GM12865 (cell line): ENCODE data around the gene APP.
A peak's percentile ranks its signal among the peaks of the same experiment; 100 is the strongest.

Source experiments
- DNase-seq: peaks from one replicate; pipeline ENCODE4 v3.0.0; 2010; ENCODE audit warnings: low read depth
- H3K4me3 ChIP-seq: 2 replicates; pipeline ENCODE4 v1.5.1; 2011; ENCODE audit warnings: mild to moderate bottlenecking, low read depth, low read length, control low read depth
- CTCF ChIP-seq: IDR thresholded peaks from 2 replicates; pipeline ENCODE4 v1.5.1; 2011; ENCODE audit warnings: low read length, control low read depth, low read depth, inconsistent platforms; ENCODE audit not compliant: insufficient read depth; ENCODE audit errors: missing control alignments

APP gene

GRCh38 chr21:25855576-25855975, 315.0 kb downstream of the APP start:
- TF ChIP-seq CTCF, result no peak
- DNase-seq, result peak; percentile 12
- H3K4me3 ChIP-seq, result no peak overlapping the region

DNA sequence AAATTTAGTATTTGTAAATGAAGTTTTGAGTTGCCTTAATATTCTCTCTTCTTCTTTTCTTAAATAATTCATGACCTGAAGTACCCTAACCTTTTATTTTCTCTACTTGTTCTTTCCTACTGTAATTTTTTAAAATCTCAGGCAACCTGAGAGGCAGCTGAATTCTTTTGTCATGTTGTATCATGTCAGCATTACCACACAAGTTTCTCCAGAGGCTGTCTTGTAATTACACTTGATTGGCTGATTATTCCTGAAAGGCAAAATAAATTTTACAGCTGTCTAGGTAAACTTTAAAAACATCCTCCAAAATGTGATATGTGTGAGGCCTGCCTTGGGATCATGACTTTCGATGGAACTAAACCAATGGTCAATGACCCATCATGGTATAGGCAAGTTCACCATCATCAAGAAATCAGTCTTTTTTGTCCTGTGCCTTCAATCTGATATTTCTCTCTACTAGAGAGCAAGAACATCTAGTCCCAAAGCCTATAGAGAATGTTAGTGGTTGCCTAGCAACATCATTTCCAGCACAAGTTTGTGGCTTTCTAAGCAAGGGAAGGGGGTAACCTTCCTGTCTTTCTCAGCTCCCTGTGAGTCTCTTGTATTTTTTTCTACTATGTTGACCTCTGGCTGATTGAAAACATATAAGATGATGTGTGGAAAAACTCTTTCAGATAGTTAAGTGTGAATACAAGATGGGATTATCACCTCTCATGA, 320.3 kb downstream of the APP start:
- H3K4me3 ChIP-seq, result no peak overlapping the region
- no peak for DNase-seq
- TF ChIP-seq CTCF, result no peak

DNA sequence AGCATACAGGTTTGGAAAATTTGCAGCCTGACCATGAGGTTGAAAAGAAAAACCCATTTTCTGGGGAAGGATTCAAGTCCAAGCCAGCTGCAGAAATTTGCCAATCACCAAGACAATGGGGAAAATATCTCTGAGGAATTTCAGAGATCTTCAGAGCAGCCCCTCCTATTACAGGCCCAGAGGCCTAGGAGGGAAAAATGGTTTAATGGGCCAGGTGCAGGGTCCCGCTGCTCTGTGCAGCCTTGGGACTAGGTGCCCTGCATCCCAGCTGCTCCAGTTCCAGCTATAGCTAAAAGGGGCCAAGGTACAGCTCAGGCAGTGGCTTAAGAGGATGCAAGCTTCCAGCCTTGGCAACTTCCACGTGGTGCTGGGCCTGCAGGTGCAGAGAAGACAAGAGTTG, 322.3 kb downstream of the APP start:
- TF ChIP-seq CTCF, result no peak
- DNase-seq, result no peak
- H3K4me3 ChIP-seq, result no peak overlapping the region

- peak; percentile 23 for DNase-seq
- no peak overlapping the region for H3K4me3 ChIP-seq
- no peak for TF ChIP-seq CTCF
Measured at GRCh38 chr21:25845729-25846256, 324.8 kb downstream of the APP start.

- no peak for TF ChIP-seq CTCF
- no peak overlapping the region for H3K4me3 ChIP-seq
- no peak for DNase-seq
Measured at GRCh38 chr21:25842925-25843324, 327.6 kb downstream of the APP start.

DNA sequence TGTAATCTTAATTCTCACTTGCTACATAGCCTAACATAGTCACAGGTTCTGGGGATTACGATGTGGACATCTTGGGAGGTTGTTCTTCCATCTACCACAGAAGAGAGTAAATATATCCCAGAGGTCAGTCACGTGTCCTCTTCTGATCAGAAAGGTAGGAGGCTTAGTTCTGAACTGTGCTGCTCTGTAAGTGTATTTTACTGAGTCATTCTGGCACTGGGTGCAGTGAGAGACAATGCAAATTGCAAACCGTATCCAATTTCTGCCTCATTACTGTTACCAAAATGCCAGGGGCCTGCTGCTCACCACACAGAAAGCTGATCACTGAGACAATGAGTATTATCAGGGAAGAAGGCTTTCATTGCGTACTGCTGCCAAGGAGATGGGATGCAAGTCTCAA, 331.8 kb downstream of the APP start:
- DNase-seq, result no peak
- no peak overlapping the region for H3K4me3 ChIP-seq
- no peak for TF ChIP-seq CTCF
